Endothelial cell of umbilical vein (primary cell): ENCODE data around the gene TRIM69. TPM values are rescaled to one million over a fixed set of nuclear protein-coding genes. Genes with fewer than 3 reads are reported as not detected.

ENCODE experiments used
- BruUV-seq: library from RNA; stranded (reverse); fragments of 400-500 nt; replicated peaks from 2 replicates; lab custom pipeline; 2021; lab: Mats Ljungman, UMichigan
- CTCF ChIA-PET: fragments of 300-600, 350-600 bp; sonication (Branson Sonifier 250); formaldehyde crosslinking; loops from one replicate; lab custom pipeline; 2021; ENCODE audit warnings: antibody characterized with exemption, inconsistent platforms; lab: Charles Lee
- POLR2A ChIA-PET: fragments of 300-600, 350-600 bp; sonication (Branson Sonifier 250); formaldehyde crosslinking; loops from one replicate; lab custom pipeline; 2021; ENCODE audit warnings: antibody characterized with exemption, inconsistent platforms; lab: Charles Lee
- DNase-seq: peaks from one replicate; pipeline ENCODE4 v3.0.0-alpha.2; 2011; ENCODE audit warnings: low read depth, low spot score
- FAIRE-seq: peaks from 2 replicates; lab custom pipeline; 2011; peaks lifted over from hg19 to GRCh38; lab: Jason Lieb, UNC
- H2AFZ ChIP-seq: 2 replicates; pipeline ENCODE4 v1.6.0; 2012; ENCODE audit warnings: low read depth, low read length, control low read depth, inconsistent platforms
- H3K27ac ChIP-seq: 2 replicates; pipeline ENCODE4 v1.5.1; 2011; ENCODE audit warnings: low read depth, mild to moderate bottlenecking, control low read depth, low read length, moderate library complexity; ENCODE audit not compliant: insufficient read depth
- H3K27me3 ChIP-seq, 2 experiments: 2 replicates each; pipeline versions ENCODE4 v1.6.0 to v1.6.1; 2011; ENCODE audit warnings: low read length in 2 of 2, mixed read lengths in 1 of 2; ENCODE audit not compliant: control insufficient read depth in 2 of 2, insufficient read depth in 2 of 2
- H3K36me3 ChIP-seq, 2 experiments: 2 replicates in 1 of 2; 3 replicates in 1 of 2; pipeline ENCODE4 v1.5.1; 2011; ENCODE audit warnings: low read length in 2 of 2, mild to moderate bottlenecking in 1 of 2, moderate library complexity in 1 of 2; ENCODE audit not compliant: control insufficient read depth in 2 of 2, insufficient read depth in 2 of 2; ENCODE audit errors: extremely low read depth in 1 of 2
- H3K4me1 ChIP-seq: 3 replicates; pipeline ENCODE4 v1.5.1; 2011; ENCODE audit warnings: mild to moderate bottlenecking, low read length; ENCODE audit not compliant: control insufficient read depth, insufficient read depth; ENCODE audit errors: extremely low read depth
- H3K4me2 ChIP-seq: 2 replicates; pipeline ENCODE4 v1.6.1; 2011; ENCODE audit warnings: low read length, control low read depth, mixed read lengths; ENCODE audit not compliant: insufficient read depth
- H3K4me3 ChIP-seq, 3 experiments: fragments of 200-600 bp in 1 of 3; sonication (generic), shearing (Covaris generic) in 1 of 3; replicated peaks in 1 of 3; 2 replicates each; pipeline ENCODE4 v1.5.1; 2011 to 2016; ENCODE audit warnings: control low read depth in 3 of 3, low read length in 3 of 3, mild to moderate bottlenecking in 2 of 3, inconsistent platforms in 1 of 3, low read depth in 1 of 3, moderate library complexity in 1 of 3; ENCODE audit not compliant: insufficient read depth in 1 of 3
- H3K79me2 ChIP-seq: 2 replicates; pipeline ENCODE4 v1.6.0; 2012; ENCODE audit warnings: low read length, inconsistent platforms; ENCODE audit not compliant: control insufficient read depth, insufficient read depth
- H3K9ac ChIP-seq: replicated peaks from 2 replicates; pipeline ENCODE3; 2011; ENCODE audit warnings: low read length, control low read depth; ENCODE audit not compliant: insufficient read depth; ENCODE audit errors: extremely low read depth
- H3K9me1 ChIP-seq: replicated peaks from 3 replicates; pipeline ENCODE4 v1.6.0; 2011; ENCODE audit warnings: mild to moderate bottlenecking, low read length; ENCODE audit not compliant: control insufficient read depth, insufficient read depth; ENCODE audit errors: extremely low read depth
- H3K9me3 ChIP-seq: replicated peaks from 2 replicates; pipeline ENCODE4 v1.5.1; 2012; ENCODE audit warnings: low read length, inconsistent platforms; ENCODE audit not compliant: control insufficient read depth, insufficient read depth
- H4K20me1 ChIP-seq: replicated peaks from 2 replicates; pipeline ENCODE3; 2011; ENCODE audit warnings: mild to moderate bottlenecking, low read length; ENCODE audit not compliant: control insufficient read depth, insufficient read depth; ENCODE audit errors: extremely low read depth
- CTCF ChIP-seq, 2 donors: IDR thresholded peaks; 1 replicate in 1 of 2; 2 replicates in 1 of 2; pipeline ENCODE4 v1.5.1; 2011; ENCODE audit warnings: low read length in 2 of 2, mild to moderate bottlenecking in 2 of 2, moderate library complexity in 2 of 2, control low read depth in 1 of 2, inconsistent platforms in 1 of 2, low read depth in 1 of 2; ENCODE audit not compliant: insufficient read depth in 1 of 2; ENCODE audit errors: extremely low read depth in 1 of 2
- EZH2 ChIP-seq: IDR thresholded peaks from 2 replicates; pipeline ENCODE4 v1.6.1; 2012; ENCODE audit warnings: borderline replicate concordance, low read depth, mild to moderate bottlenecking, moderate library complexity, low read length, inconsistent platforms; ENCODE audit not compliant: severe bottlenecking
- FOS ChIP-seq: IDR thresholded peaks from 2 replicates; pipeline ENCODE4 v1.6.1; 2011; ENCODE audit warnings: mild to moderate bottlenecking, low read length, moderate library complexity, borderline replicate concordance; ENCODE audit not compliant: insufficient read depth
- GATA2 ChIP-seq: IDR thresholded peaks from 2 replicates; pipeline ENCODE4 v1.7.0; 2011; ENCODE audit warnings: low read depth, mild to moderate bottlenecking, moderate library complexity, mixed read lengths, low read length; ENCODE audit not compliant: insufficient read length, insufficient read depth
- JUN ChIP-seq: IDR thresholded peaks from 2 replicates; pipeline ENCODE4 v1.6.1; 2011; ENCODE audit warnings: borderline replicate concordance, low read depth; ENCODE audit not compliant: insufficient read length, insufficient read depth
- MAX ChIP-seq: IDR thresholded peaks from 2 replicates; pipeline ENCODE4 v1.6.1; 2011; ENCODE audit not compliant: insufficient read depth, insufficient read length
- MYC ChIP-seq: IDR thresholded peaks from one replicate; pipeline ENCODE4 v1.6.1; 2011; ENCODE audit warnings: mild to moderate bottlenecking, low read depth, low read length
- POLR2A ChIP-seq: IDR thresholded peaks from 2 replicates; pipeline ENCODE4 v1.6.1; 2012; ENCODE audit warnings: low read depth, mild to moderate bottlenecking, control low read depth, low read length
- POLR2AphosphoS5 ChIP-seq: IDR thresholded peaks from 2 replicates; pipeline ENCODE4 v1.6.1; 2012; ENCODE audit warnings: low read depth, mild to moderate bottlenecking, control low read depth, low read length, moderate library complexity; ENCODE audit not compliant: insufficient read depth
- dilution Hi-C: fragments of 300-500 bp; cut with MboI; formaldehyde crosslinking; loops from one replicate; pipeline ENCODE4 v1.15.0; 2019; ENCODE audit warnings: low sequenced_read_pairs; ENCODE audit not compliant: extremely low pct_ligation_motif_present
- intact Hi-C: fragments of 100-400 bp; cut with micrococcal nuclease; formaldehyde crosslinking; loops from one replicate; pipeline ENCODE4 v1.10.0; 2022
- polyA plus RNA-seq, 4 experiments: library from polyadenylated mRNA; depleted of rRNA in 3 of 4; stranded (reverse) in 3 of 4; unstranded in 1 of 4; fragments of >200 nt; gene quantifications; 2 replicates each; pipeline versions ENCODE4 v1.2.1 to v1.2.3, GENCODE V29; 2011 to 2012; ENCODE audit warnings: missing spikeins in 1 of 4
- total RNA-seq: library from RNA; stranded (reverse); gene quantifications from 2 replicates; pipeline ENCODE4 v1.2.3, GENCODE V29; 2021

Gene TRIM69
- total and polyA plus RNA-seq, 2 donors (not counting 3 experiments of a cell fraction or from before 2014, with no cell fraction given) = 4.8 to 13.0 TPM

GRCh38 chr15:44694416-44694815, 41.9 kb upstream of the TRIM69 start:
- dilution Hi-C loops (no loop called here), intact Hi-C loops (no loop called here)
- no peak overlapping the region for H3K4me3 ChIP-seq
- H4K20me1 ChIP-seq = no peaks in the 10 kb centered on the region
- no peaks in the 10 kb centered on the region for H3K4me1 ChIP-seq
- H2AFZ ChIP-seq = no peak overlapping the region
- H3K27ac ChIP-seq = no peak overlapping the region
- peaks cover 10 to 29% of the 10 kb centered on the region in 2 experiments for H3K27me3 ChIP-seq
- H3K36me3 ChIP-seq = no peaks in the 10 kb centered on the region
- BruUV-seq = no TSS peak
- CTCF ChIA-PET = interaction anchor here (1.5 kb wide), 2 partner anchors 11 to 44 kb away, joined by 7 to 8 read pairs; no protein-coding TSS in a partner anchor
- no peak overlapping the region for H3K9ac ChIP-seq
- no peaks in the 10 kb centered on the region for H3K9me3 ChIP-seq
- FAIRE-seq (no peak), DNase-seq (no peak)
- POLR2A ChIA-PET = no interaction called here
- H3K79me2 ChIP-seq = no peaks in the 10 kb centered on the region
- H3K4me2 ChIP-seq = no peak overlapping the region
- H3K9me1 ChIP-seq = no peaks in the 10 kb centered on the region
- TF ChIP-seq POLR2A = no peak
- no peak for TF ChIP-seq MYC
- TF ChIP-seq CTCF (IDR thresholded peaks at IDR 0.05; ENCODE audit: extremely low read depth in 1 of 2, insufficient read depth in 1 of 2, low read depth in 1 of 2, low read length in 2 of 2) = no peak
- no peak for TF ChIP-seq POLR2AphosphoS5
- TF ChIP-seq GATA2 = no peak
- no peak for TF ChIP-seq JUN
- TF ChIP-seq EZH2 = no peak
- no peak for TF ChIP-seq MAX
- no peak for TF ChIP-seq FOS
